Tibial nerve (tissue), 4 donors: ENCODE results near the gene CREB3L4.
"Not testable (repeated sequence)": the region's sequence is repeated elsewhere in the genome, so short reads cannot be mapped to it uniquely, and the experiment has no call there.

ENCODE experiments used
- EP300 ChIP-seq, 2 donors: sonication (generic); formaldehyde crosslinking; IDR thresholded peaks; one replicate each; pipeline ENCODE4 v1.6.1; 2017; ENCODE audit warnings: antibody characterized with exemption in 2 of 2, mild to moderate bottlenecking in 1 of 2
- TF ChIP-seq, protein P1 (sequence below), 5 experiments: fragments of 200-600 bp in 3 of 5; fragments of 450-650 bp in 2 of 5; sonication (generic) in 3 of 5; IDR thresholded peaks; one replicate each; pipeline ENCODE4 v1.5.1; 2016 to 2019; ENCODE audit warnings: antibody characterized with exemption in 5 of 5, mild to moderate bottlenecking in 3 of 5, moderate library complexity in 2 of 5

DNA sequence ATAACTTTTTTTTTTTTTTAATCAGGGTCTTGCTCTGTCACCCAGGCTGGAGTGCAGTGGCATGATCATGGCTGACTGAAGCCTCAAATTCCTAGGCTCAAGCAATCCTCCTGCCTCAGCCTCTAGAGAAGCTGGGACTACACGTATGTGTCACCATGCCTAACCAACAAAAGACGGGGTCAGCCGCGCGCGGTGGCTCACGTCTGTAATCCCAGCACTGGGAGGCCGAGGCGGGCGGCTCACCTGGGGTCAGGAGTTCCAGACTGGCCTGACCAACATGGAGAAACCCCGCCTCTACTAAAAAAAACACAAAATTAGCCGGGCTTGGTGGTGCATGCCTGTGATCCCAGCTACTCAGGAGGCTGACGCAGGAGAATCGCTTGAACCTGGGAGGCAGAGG lies 44.8 kb downstream of the CREB3L4 start:
- TF ChIP-seq, protein P1, sequence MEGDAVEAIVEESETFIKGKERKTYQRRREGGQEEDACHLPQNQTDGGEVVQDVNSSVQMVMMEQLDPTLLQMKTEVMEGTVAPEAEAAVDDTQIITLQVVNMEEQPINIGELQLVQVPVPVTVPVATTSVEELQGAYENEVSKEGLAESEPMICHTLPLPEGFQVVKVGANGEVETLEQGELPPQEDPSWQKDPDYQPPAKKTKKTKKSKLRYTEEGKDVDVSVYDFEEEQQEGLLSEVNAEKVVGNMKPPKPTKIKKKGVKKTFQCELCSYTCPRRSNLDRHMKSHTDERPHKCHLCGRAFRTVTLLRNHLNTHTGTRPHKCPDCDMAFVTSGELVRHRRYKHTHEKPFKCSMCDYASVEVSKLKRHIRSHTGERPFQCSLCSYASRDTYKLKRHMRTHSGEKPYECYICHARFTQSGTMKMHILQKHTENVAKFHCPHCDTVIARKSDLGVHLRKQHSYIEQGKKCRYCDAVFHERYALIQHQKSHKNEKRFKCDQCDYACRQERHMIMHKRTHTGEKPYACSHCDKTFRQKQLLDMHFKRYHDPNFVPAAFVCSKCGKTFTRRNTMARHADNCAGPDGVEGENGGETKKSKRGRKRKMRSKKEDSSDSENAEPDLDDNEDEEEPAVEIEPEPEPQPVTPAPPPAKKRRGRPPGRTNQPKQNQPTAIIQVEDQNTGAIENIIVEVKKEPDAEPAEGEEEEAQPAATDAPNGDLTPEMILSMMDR (IDR thresholded peaks at IDR 0.05), result not testable (repeated sequence)
- not testable (repeated sequence) for TF ChIP-seq EP300 (IDR thresholded peaks at IDR 0.05)
